ENCODE data around the gene DALRD3.

The DALRD3 gene

DNA sequence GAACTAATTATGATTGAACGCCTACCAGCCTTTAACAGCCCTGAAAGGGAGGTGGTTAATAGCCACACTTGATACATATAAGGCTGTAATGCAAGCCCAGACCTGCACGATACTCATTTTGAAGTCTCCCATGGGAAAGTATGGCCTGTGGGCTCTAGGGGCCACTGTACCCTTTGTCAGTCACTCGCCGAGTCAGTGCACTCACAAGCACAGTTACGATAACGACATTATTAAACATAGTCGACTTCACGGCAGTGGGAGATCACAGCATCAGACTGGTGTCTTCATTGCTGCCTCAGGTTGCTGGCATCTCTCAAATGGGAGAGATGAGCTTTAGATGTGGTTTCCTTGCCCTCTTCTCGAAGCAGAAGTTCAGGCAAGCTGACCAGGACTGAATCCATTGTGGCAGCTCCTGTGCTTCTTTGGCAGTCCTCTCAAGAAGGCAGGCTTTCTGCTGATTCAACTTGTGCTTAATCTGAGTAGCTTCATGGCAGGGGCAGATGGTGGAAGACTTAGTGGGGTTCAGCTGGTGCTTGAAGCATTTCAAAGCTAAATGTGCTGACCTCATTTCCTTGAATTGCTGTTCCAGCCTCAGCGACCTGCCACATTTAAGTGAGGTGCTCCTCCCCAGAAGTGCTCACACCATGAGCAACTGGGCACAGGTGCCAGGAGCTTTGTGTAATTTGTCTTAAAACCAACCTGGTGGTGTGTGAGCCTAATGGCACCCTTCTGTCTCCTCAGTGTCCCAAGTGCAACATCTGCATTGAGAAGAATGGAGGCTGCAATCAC lies 44.1 kb downstream of the DALRD3 start:
- no peak for DNase-seq

DNA sequence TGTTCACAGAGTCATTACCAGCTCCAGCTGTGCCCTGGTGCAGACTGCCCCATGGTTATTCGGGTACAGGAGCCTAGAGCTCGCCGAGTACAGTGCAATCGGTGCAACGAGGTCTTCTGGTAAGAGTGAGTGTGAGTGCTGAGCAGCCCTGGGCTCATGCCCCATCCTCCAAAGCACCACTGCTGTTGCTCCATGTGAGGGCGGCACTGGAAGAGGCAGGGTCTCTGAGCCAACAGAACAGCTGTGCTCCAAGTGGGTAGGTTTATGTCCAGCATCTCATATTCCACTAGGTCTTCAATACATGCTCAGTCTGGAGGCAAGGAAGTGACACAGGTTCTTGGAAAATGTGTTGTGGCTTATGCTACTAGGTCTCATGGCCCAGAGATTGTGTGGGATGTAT lies 47.8 kb downstream of the DALRD3 start:
- DNase-seq: no peak

- no peak for DNase-seq
Observed at GRCh38 chr3:48966876-48967361, 51.5 kb downstream of the DALRD3 start.

- DNase-seq: no peak
Observed at GRCh38 chr3:48966367-48966766, 52.0 kb downstream of the DALRD3 start.

All from CD4-positive, alpha-beta T cell treated with Interferon gamma for 1 hour (primary cell).